DMS53 (cell line): ENCODE results near the gene GDF9.

Experiments
- DNase-seq: peaks from one replicate; lab custom pipeline; 2025; lab: John Stamatoyannopoulos, UW

Gene GDF9

GRCh38 chr5:132820162-132820754 lies 46.0 kb downstream of the GDF9 start:
- peak; percentile 96 for DNase-seq

- no peak for DNase-seq
Observed at GRCh38 chr5:132819468-132819867, 46.8 kb downstream of the GDF9 start.

- DNase-seq = no peak
Observed at GRCh38 chr5:132817011-132817410, 49.3 kb downstream of the GDF9 start.

DNA sequence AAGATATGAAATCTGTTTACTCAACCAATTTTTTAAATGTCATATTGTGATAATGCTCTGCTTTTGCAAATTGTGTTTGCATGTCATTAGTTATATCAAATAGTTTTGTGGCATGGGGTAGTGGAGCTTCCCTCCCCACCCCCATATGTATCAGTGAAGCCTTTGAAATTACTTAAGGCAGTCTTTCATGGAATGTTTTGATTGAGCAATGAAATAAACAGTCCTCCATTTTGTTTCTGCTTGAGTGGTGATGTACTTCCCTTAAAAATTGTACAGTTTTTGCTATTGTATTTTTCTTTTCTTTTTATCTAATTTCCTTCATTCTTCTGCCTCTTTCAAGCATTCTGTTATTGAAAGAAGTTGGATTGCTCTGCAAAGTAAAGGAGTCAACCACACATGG lies 49.7 kb downstream of the GDF9 start:
- no peak for DNase-seq

DNA sequence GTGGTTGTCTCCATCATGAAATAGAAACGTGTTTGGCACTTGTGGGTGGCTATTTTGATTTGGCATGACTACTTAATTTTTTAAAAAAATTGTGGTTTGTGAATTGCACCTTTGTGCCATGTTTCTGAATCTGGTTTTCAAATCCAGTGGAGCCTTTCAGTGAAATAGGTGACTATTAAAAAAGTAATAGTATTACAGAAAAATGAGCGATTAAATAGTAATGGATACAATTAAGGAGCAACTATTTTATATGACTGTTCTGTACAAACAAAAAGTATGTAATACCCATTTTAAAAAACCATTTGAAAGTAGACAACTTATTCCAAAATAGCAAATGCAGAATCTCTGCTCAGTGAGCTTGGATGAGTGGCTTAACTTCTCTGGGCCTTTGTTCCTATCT lies 50.2 kb downstream of the GDF9 start:
- no peak for DNase-seq

GRCh38 chr5:132815454-132815853 lies 50.8 kb downstream of the GDF9 start:
- DNase-seq = no peak

DNA sequence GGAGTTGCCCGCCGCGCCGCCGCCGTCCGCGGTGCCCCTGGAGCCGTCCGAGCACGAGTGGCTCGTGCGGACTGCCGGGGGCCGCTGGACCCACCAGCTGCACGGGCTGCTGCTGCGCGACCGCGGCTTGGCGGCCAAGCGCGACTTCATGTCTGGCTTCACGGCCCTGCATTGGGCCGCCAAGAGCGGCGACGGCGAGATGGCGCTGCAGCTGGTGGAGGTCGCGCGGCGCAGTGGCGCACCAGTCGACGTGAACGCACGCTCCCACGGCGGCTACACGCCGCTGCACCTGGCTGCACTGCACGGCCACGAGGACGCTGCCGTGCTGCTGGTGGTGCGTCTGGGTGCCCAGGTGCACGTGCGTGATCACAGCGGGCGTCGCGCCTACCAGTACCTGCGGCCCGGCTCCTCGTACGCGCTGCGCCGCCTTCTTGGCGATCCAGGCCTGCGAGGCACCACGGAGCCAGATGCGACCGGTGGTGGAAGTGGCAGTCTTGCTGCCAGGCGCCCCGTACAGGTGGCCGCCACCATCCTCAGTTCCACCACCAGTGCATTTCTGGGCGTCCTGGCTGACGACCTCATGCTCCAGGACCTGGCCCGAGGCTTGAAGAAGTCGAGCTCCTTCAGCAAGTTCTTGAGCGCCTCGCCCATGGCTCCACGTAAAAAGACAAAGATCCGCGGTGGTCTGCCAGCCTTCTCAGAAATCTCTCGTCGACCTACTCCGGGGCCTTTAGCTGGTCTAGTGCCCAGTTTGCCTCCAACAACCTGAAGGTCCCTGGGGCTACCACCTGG lies 51.6 kb downstream of the GDF9 start:
- DNase-seq = no peak

GRCh38 chr5:132813599-132814502 lies 52.4 kb downstream of the GDF9 start:
- peak; percentile 74 for DNase-seq

DNA sequence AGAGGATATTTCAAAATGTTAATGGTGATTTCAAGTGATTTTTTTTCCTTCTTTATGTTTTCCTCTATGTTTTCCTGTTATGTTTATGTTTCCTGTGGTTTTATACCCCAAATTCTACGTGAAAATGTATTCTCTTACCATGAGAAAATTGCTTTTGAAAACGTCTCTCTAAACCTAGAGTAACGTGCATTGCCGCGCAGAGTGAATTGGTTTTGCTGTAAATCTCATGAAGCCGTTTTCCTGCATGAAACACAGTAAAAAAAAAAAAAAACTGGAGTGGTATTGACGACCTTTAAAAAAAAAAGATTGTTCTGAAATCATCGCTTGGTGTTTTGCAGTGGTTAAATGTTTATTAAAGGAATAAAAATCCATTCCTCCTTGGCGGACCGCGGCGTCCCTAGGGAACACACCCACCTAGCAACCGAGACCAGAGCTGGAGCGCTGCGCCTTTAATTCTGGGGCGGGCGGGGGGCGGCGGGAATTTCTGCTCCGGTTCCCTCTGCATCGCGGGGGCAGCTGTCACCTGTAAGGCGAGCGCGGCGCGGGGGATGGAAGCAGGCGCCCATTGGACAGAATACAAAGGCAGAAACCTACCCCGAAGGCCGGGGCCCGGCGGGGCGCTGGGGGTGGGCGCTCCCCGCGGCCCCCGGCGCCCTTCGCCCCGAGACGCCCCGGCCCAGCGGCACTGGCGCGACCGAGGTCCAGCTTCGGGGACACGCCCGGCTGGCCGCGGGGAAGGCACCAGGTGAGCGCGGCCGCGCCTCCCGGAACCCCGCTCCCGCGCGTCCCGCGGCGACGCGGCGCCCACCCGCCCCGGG lies 53.3 kb downstream of the GDF9 start, which contains the start of gene SOWAHA:
SOWAHA (plus strand) TSS at position 522 of the 818 bp plus-strand sequence. CDS start 320 bp downstream, outside the sequence.
- DNase-seq = peak; percentile 57

GRCh38 chr5:132812123-132812765 lies 54.0 kb downstream of the GDF9 start:
- no peak for DNase-seq
